IMR-90 (cell line): ENCODE data around the gene EXOC6B.

Source experiments
- CEBPB ChIP-seq: IDR thresholded peaks from 2 replicates; pipeline ENCODE4 v1.6.1; 2012; ENCODE audit warnings: low read depth, low read length, improper control_type of control experiment
- CTCF ChIP-seq: conservative IDR thresholded peaks from 2 replicates; pipeline ENCODE4 v1.5.1; 2012; ENCODE audit warnings: mild to moderate bottlenecking, low read depth, low read length, improper control_type of control experiment
- RFX5 ChIP-seq: IDR thresholded peaks from 2 replicates; pipeline ENCODE4 v1.8.0; 2012; ENCODE audit warnings: low read depth, mild to moderate bottlenecking, low read length, moderate library complexity
- TF ChIP-seq, protein P1 (sequence below): fragments of 150-350 bp; IDR thresholded peaks from 2 replicates; pipeline ENCODE4 v1.6.1; 2017; ENCODE audit warnings: mild to moderate bottlenecking, antibody characterized with exemption, low read length, low read depth

DNA sequence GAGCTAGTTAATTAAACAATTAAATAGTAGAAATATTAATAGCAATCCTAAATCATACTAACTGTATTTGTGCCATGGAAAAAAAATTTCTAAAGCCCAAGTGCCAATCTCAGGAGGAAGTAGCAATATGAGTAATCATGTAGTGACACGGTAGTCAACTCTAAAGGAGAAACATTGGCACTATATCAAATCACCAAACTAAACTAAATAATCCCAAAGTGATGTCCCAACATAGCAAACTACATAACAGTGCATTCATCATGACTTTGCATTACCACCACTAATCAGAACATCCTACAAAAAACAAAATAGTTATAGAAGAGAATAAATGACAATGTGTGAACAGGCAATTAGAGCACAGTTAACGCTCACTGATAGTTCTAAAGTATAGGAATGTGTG lies 195.1 kb downstream of the EXOC6B start:
- TF ChIP-seq CTCF (no peak), RFX5 (no peak), CEBPB (peak; percentile 15; the same call in 1 of the 2 replicates)
- TF ChIP-seq, protein P1, sequence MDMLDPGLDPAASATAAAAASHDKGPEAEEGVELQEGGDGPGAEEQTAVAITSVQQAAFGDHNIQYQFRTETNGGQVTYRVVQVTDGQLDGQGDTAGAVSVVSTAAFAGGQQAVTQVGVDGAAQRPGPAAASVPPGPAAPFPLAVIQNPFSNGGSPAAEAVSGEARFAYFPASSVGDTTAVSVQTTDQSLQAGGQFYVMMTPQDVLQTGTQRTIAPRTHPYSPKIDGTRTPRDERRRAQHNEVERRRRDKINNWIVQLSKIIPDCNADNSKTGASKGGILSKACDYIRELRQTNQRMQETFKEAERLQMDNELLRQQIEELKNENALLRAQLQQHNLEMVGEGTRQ: no peak
